Adrenal gland (tissue), 5 donors: ENCODE measurements around the gene CCNY.

Source experiments
- CTCF ChIP-seq, 6 experiments: fragments of 450-650 bp in 4 of 6; fragments of 200-600 bp in 2 of 6; sonication (generic) in 1 of 6; IDR thresholded peaks; 1 replicate in 5 of 6; 2 replicates in 1 of 6; pipeline versions ENCODE4 v1.5.1 to v1.8.0; 2016 to 2021; ENCODE audit warnings: antibody characterized with exemption in 6 of 6, mild to moderate bottlenecking in 2 of 6, moderate library complexity in 1 of 6
- POLR2A ChIP-seq, 2 donors: fragments of 450-650 bp; IDR thresholded peaks; one replicate each; pipeline ENCODE4 v1.6.1; 2017; ENCODE audit warnings: antibody characterized with exemption in 2 of 2, mild to moderate bottlenecking in 2 of 2, moderate library complexity in 1 of 2
- donor health status: DM: no; HTN: no; CAD: no.

- TF ChIP-seq CTCF (IDR thresholded peaks at IDR 0.05) (no peak), POLR2A (IDR thresholded peaks at IDR 0.05) (no peak)
Measured at GRCh38 chr10:35417795-35418194, 81.5 kb downstream of the CCNY start.
